Measurements from ENCODE around the gene CACNA2D4.
A peak's percentile ranks its signal among the peaks of the same experiment; 100 is the strongest.

CACNA2D4 gene

GRCh38 chr12:1793426-1794210 is 124.8 kb downstream of the CACNA2D4 start:
- no peak for DNase-seq
- Histone ChIP-seq H3F3A (ENCODE audit: insufficient read depth, low read length) (no peaks in the 10 kb centered on the region), H3K36me3 (replicated peaks; ENCODE audit: insufficient read depth, low read length) (no peaks in the 10 kb centered on the region), H3K9ac (ENCODE audit: low read length) (no peak overlapping the region), H3K9me2 (replicated peaks; ENCODE audit: insufficient read depth, low read length) (no peaks in the 10 kb centered on the region), H3K4me3 (ENCODE audit: low read length) (no peak overlapping the region), H4K20me1 (ENCODE audit: insufficient read depth, low read length) (no peaks in the 10 kb centered on the region), H3K27me3 (replicated peaks; ENCODE audit: insufficient read depth, low read length) (peaks cover 4% of the 10 kb centered on the region; the same call in 1 of the 2 replicates), H3K4me1 (ENCODE audit: low read length) (no peaks in the 10 kb centered on the region), H3K4me2 (ENCODE audit: low read depth, low read length) (no peak overlapping the region), H3K9me3 (replicated peaks; ENCODE audit: insufficient read depth, low read length) (no peaks in the 10 kb centered on the region), H3K27ac (ENCODE audit: low read length) (no peak overlapping the region), H2AFZ (ENCODE audit: low read length) (no peak overlapping the region), H3K79me2 (ENCODE audit: low read length) (no peaks in the 10 kb centered on the region)
- no peak for TF ChIP-seq EZH2phosphoT487 (IDR thresholded peaks at IDR 0.05; ENCODE audit: low read length)

GRCh38 chr12:1792406-1792805 is 126.0 kb downstream of the CACNA2D4 start:
- Histone ChIP-seq H3K9me2 (replicated peaks; ENCODE audit: insufficient read depth, low read length) (no peaks in the 10 kb centered on the region), H3K4me1 (ENCODE audit: low read length) (no peaks in the 10 kb centered on the region), H3K4me3 (ENCODE audit: low read length) (no peak overlapping the region), H3K9me3 (replicated peaks; ENCODE audit: insufficient read depth, low read length) (no peaks in the 10 kb centered on the region), H4K20me1 (ENCODE audit: insufficient read depth, low read length) (no peaks in the 10 kb centered on the region), H3K27me3 (replicated peaks; ENCODE audit: insufficient read depth, low read length) (peaks cover 4% of the 10 kb centered on the region; the same call in 1 of the 2 replicates), H3F3A (ENCODE audit: insufficient read depth, low read length) (no peaks in the 10 kb centered on the region), H2AFZ (ENCODE audit: low read length) (no peak overlapping the region), H3K4me2 (ENCODE audit: low read depth, low read length) (no peak overlapping the region), H3K36me3 (replicated peaks; ENCODE audit: insufficient read depth, low read length) (no peaks in the 10 kb centered on the region), H3K9ac (ENCODE audit: low read length) (no peak overlapping the region), H3K27ac (ENCODE audit: low read length) (no peak overlapping the region), H3K79me2 (ENCODE audit: low read length) (no peaks in the 10 kb centered on the region)
- no peak for DNase-seq
- TF ChIP-seq EZH2phosphoT487 (IDR thresholded peaks at IDR 0.05; ENCODE audit: low read length) (no peak), EZH2 (optimal IDR thresholded peaks at IDR 0.05; ENCODE audit: low read depth, low read length) (no peak), CTCF (IDR thresholded peaks at IDR 0.05; ENCODE audit: low read length) (no peak)

- no peak overlapping the region for H3K9ac ChIP-seq (ENCODE audit: low read length)
- no peaks in the 10 kb centered on the region for H3K4me1 ChIP-seq (ENCODE audit: low read length)
- DNase-seq: peak; percentile 70
Measured at GRCh38 chr12:1791104-1791841, 127.2 kb downstream of the CACNA2D4 start.

More at GRCh38 chr12:1791104-1791841, 127.2 kb downstream of the CACNA2D4 start:
- TF ChIP-seq EZH2phosphoT487 (IDR thresholded peaks at IDR 0.05; ENCODE audit: low read length) (no peak), CTCF (IDR thresholded peaks at IDR 0.05; ENCODE audit: low read length) (peak; percentile 73)
- no peaks in the 10 kb centered on the region for H3K79me2 ChIP-seq (ENCODE audit: low read length)
- H3K27me3 ChIP-seq (replicated peaks; ENCODE audit: insufficient read depth, low read length): no peaks in the 10 kb centered on the region
- no peaks in the 10 kb centered on the region for H3F3A ChIP-seq (ENCODE audit: insufficient read depth, low read length)
- H3K4me3 ChIP-seq (ENCODE audit: low read length): no peak overlapping the region
- H4K20me1 ChIP-seq (ENCODE audit: insufficient read depth, low read length): no peaks in the 10 kb centered on the region
- H3K4me2 ChIP-seq (ENCODE audit: low read depth, low read length): no peak overlapping the region
- no peaks in the 10 kb centered on the region for H3K9me3 ChIP-seq (replicated peaks; ENCODE audit: insufficient read depth, low read length)
- no peaks in the 10 kb centered on the region for H3K9me2 ChIP-seq (replicated peaks; ENCODE audit: insufficient read depth, low read length)
- no peak overlapping the region for H2AFZ ChIP-seq (ENCODE audit: low read length)
- no peak overlapping the region for H3K27ac ChIP-seq (ENCODE audit: low read length)
- H3K36me3 ChIP-seq (replicated peaks; ENCODE audit: insufficient read depth, low read length): no peaks in the 10 kb centered on the region
